HEK293 (cell line): Measurements from ENCODE around the gene CLNK.

Experiments used
- CTCF ChIA-PET: fragments of 350-600 bp; formaldehyde crosslinking; extraction: SDS; loops from one replicate; lab custom pipeline; 2021; ENCODE audit warnings: antibody characterized with exemption; lab: Yijun Ruan, JAX
- POLR2A ChIA-PET: fragments of 300-600 bp; formaldehyde crosslinking; extraction: SDS; loops from one replicate; lab custom pipeline; 2020; ENCODE audit warnings: antibody characterized with exemption, inconsistent platforms; lab: Yijun Ruan, JAX
- H3K27ac ChIP-seq: fragments of 200-500 bp; sonication (Bioruptor generic); 2 replicates; pipeline ENCODE4 v1.5.1; 2014; ENCODE audit warnings: low read depth, low read length, control low read depth, inconsistent platforms; ENCODE audit errors: extremely low read depth
- H3K36me3 ChIP-seq, 2 experiments: fragments of 200-500 bp in 1 of 2; sonication (Bioruptor generic) in 1 of 2; 1 replicate in 1 of 2; 2 replicates in 1 of 2; pipeline ENCODE4 v1.5.1; 2014 to 2017; ENCODE audit warnings: inconsistent platforms in 2 of 2, low read length in 2 of 2; ENCODE audit not compliant: control insufficient read depth in 2 of 2, insufficient read depth in 1 of 2
- H3K4me1 ChIP-seq: fragments of 200-500 bp; sonication (Bioruptor generic); 2 replicates; pipeline ENCODE4 v1.5.1; 2014; ENCODE audit warnings: mild to moderate bottlenecking, low read length, inconsistent platforms; ENCODE audit not compliant: control insufficient read depth, insufficient read depth
- H3K4me3 ChIP-seq: 2 replicates; pipeline ENCODE4 v1.5.1; 2011; ENCODE audit warnings: low read depth, mild to moderate bottlenecking, control low read depth, low read length, moderate library complexity
- H3K9me3 ChIP-seq: fragments of 200-500 bp; sonication (Bioruptor generic); 2 replicates; pipeline ENCODE4 v1.5.1; 2014; ENCODE audit warnings: low read depth, low read length, inconsistent platforms; ENCODE audit not compliant: control insufficient read depth, insufficient read depth
- FEZF1 ChIP-seq: fragments of 450-650 bp; formaldehyde crosslinking; IDR thresholded peaks from 2 replicates; pipeline ENCODE4 v1.5.1; 2016; ENCODE audit warnings: missing biosample characterization, missing genetic modification characterization
- SCRT2 ChIP-seq: fragments of 450-650 bp; formaldehyde crosslinking; IDR thresholded peaks from 2 replicates; pipeline ENCODE4 v1.5.1; 2016; ENCODE audit warnings: missing biosample characterization, missing genetic modification characterization
- ZBTB17 ChIP-seq: fragments of 450-650 bp; formaldehyde crosslinking; IDR thresholded peaks from 2 replicates; pipeline ENCODE4 v1.5.1; 2016; ENCODE audit warnings: missing biosample characterization, missing genetic modification characterization
- ZBTB20 ChIP-seq: fragments of 450-650 bp; formaldehyde crosslinking; IDR thresholded peaks from 2 replicates; pipeline ENCODE4 v1.5.1; 2016; ENCODE audit warnings: missing biosample characterization, missing genetic modification characterization
- ZFP69B ChIP-seq: fragments of 450-650 bp; formaldehyde crosslinking; IDR thresholded peaks from 2 replicates; pipeline ENCODE4 v1.5.1; 2016; ENCODE audit warnings: missing biosample characterization, missing genetic modification characterization
- ZNF114 ChIP-seq: fragments of 450-650 bp; formaldehyde crosslinking; IDR thresholded peaks from 2 replicates; pipeline ENCODE4 v1.5.0; 2017; ENCODE audit warnings: missing biosample characterization, missing genetic modification characterization
- ZNF121 ChIP-seq: fragments of 450-650 bp; formaldehyde crosslinking; IDR thresholded peaks from 2 replicates; pipeline ENCODE4 v1.5.1; 2016; ENCODE audit warnings: missing biosample characterization, missing genetic modification characterization
- ZNF433 ChIP-seq: fragments of 450-650 bp; formaldehyde crosslinking; IDR thresholded peaks from 2 replicates; pipeline ENCODE4 v1.5.1; 2016; ENCODE audit warnings: missing biosample characterization, missing genetic modification characterization, low read depth
- ZNF549 ChIP-seq: fragments of 450-650 bp; IDR thresholded peaks from 2 replicates; pipeline ENCODE4 v1.5.1; 2018; ENCODE audit warnings: missing biosample characterization, missing genetic modification characterization, mild to moderate bottlenecking, inconsistent platforms, moderate library complexity
- ZNF621 ChIP-seq: fragments of 450-650 bp; formaldehyde crosslinking; IDR thresholded peaks from 2 replicates; pipeline ENCODE4 v1.5.1; 2017; ENCODE audit warnings: missing biosample characterization, missing genetic modification characterization
- ZNF654 ChIP-seq: fragments of 450-650 bp; formaldehyde crosslinking; IDR thresholded peaks from 2 replicates; pipeline ENCODE4 v1.5.1; 2016; ENCODE audit warnings: low read depth, missing biosample characterization, missing genetic modification characterization
- ZNF776 ChIP-seq: fragments of 450-650 bp; formaldehyde crosslinking; IDR thresholded peaks from 2 replicates; pipeline ENCODE4 v1.5.0; 2017; ENCODE audit warnings: missing biosample characterization, missing genetic modification characterization, borderline replicate concordance
- TF ChIP-seq, protein P1 (sequence below): sonication (generic); formaldehyde crosslinking; IDR thresholded peaks from 2 replicates; pipeline ENCODE4 v1.8.1; 2022; ENCODE audit warnings: mild to moderate bottlenecking, moderate library complexity, missing genetic modification reagents
- TF ChIP-seq, protein P2 (sequence below): fragments of 450-650 bp; formaldehyde crosslinking; IDR thresholded peaks from 2 replicates; pipeline ENCODE4 v1.5.1; 2016; ENCODE audit warnings: missing biosample characterization, missing genetic modification characterization
- TF ChIP-seq, protein P3 (sequence below): fragments of 450-650 bp; formaldehyde crosslinking; IDR thresholded peaks from 2 replicates; pipeline ENCODE4 v1.5.1; 2017; ENCODE audit warnings: missing biosample characterization, missing genetic modification characterization

CLNK gene

DNA sequence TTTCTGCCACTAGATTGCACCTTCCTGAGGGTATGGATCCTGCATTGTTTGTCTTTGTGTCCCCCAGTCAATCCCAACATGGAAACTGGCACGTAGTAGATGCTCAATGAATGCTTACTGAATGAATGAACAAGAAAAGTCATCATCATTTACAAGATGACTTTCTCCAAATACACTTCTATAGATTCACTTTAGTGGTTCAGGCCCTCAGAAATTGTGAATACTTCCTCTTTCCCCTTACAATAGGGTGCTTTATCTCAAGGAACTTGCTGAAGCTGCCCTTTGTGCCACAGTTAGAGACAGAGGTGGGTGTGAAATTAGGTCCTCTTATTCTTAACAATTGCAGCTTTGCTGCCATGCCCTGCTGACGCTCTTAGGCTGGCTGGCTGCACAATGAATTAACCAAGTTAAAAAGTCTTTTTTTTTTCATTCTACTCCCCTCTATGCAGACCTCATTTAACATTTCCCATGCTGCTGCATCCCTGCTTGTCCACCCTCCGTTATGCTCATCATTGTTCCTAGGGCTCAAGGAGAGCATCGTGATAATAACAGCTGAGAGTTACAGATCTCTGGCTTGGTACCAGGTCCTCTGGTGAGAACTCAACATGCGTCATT, 119.3 kb downstream of the CLNK start:
- Histone ChIP-seq H3K36me3 (no peaks in the 10 kb centered on the region), H3K4me3 (no peak overlapping the region), H3K9me3 (no peaks in the 10 kb centered on the region), H3K4me1 (no peaks in the 10 kb centered on the region), H3K27ac (no peak overlapping the region)
- TF ChIP-seq ZNF121 (tag by site-specific recombination): no peak
- no peak for TF ChIP-seq ZNF549 (tag by site-specific recombination)
- TF ChIP-seq, protein P1, sequence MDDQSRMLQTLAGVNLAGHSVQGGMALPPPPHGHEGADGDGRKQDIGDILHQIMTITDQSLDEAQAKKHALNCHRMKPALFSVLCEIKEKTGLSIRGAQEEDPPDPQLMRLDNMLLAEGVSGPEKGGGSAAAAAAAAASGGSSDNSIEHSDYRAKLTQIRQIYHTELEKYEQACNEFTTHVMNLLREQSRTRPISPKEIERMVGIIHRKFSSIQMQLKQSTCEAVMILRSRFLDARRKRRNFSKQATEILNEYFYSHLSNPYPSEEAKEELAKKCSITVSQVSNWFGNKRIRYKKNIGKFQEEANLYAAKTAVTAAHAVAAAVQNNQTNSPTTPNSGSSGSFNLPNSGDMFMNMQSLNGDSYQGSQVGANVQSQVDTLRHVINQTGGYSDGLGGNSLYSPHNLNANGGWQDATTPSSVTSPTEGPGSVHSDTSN: no peak
- TF ChIP-seq ZNF114: no peak
- TF ChIP-seq SCRT2: no peak
- ChIA-PET CTCF (no interaction called here), POLR2A (no interaction called here)

GRCh38 chr4:10554694-10555093, 129.9 kb downstream of the CLNK start:
- CTCF ChIA-PET: interaction anchor here (0.7 to 1.6 kb wide), 7 partner anchors 18 to 657 kb away, joined by 3 to 5 read pairs (median 3); no protein-coding TSS in a partner anchor
- POLR2A ChIA-PET: no interaction called here
- H3K4me1 ChIP-seq: no peaks in the 10 kb centered on the region
- no peak overlapping the region for H3K27ac ChIP-seq
- H3K4me3 ChIP-seq: no peak overlapping the region
- TF ChIP-seq, protein P2, sequence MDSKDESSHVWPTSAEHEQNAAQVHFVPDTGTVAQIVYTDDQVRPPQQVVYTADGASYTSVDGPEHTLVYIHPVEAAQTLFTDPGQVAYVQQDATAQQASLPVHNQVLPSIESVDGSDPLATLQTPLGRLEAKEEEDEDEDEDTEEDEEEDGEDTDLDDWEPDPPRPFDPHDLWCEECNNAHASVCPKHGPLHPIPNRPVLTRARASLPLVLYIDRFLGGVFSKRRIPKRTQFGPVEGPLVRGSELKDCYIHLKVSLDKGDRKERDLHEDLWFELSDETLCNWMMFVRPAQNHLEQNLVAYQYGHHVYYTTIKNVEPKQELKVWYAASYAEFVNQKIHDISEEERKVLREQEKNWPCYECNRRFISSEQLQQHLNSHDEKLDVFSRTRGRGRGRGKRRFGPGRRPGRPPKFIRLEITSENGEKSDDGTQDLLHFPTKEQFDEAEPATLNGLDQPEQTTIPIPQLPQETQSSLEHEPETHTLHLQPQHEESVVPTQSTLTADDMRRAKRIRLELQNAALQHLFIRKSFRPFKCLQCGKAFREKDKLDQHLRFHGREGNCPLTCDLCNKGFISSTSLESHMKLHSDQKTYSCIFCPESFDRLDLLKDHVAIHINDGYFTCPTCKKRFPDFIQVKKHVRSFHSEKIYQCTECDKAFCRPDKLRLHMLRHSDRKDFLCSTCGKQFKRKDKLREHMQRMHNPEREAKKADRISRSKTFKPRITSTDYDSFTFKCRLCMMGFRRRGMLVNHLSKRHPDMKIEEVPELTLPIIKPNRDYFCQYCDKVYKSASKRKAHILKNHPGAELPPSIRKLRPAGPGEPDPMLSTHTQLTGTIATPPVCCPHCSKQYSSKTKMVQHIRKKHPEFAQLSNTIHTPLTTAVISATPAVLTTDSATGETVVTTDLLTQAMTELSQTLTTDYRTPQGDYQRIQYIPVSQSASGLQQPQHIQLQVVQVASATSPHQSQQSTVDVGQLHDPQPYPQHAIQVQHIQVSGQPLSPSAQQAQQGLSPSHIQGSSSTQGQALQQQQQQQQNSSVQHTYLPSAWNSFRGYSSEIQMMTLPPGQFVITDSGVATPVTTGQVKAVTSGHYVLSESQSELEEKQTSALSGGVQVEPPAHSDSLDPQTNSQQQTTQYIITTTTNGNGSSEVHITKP (tag by site-specific recombination): peak; percentile 78
- TF ChIP-seq, protein P3, sequence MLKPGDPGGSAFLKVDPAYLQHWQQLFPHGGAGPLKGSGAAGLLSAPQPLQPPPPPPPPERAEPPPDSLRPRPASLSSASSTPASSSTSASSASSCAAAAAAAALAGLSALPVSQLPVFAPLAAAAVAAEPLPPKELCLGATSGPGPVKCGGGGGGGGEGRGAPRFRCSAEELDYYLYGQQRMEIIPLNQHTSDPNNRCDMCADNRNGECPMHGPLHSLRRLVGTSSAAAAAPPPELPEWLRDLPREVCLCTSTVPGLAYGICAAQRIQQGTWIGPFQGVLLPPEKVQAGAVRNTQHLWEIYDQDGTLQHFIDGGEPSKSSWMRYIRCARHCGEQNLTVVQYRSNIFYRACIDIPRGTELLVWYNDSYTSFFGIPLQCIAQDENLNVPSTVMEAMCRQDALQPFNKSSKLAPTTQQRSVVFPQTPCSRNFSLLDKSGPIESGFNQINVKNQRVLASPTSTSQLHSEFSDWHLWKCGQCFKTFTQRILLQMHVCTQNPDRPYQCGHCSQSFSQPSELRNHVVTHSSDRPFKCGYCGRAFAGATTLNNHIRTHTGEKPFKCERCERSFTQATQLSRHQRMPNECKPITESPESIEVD: no peak
- no peak for TF ChIP-seq FEZF1 (tag by site-specific recombination)
- peak; percentile 45; the same call in 1 of the 2 replicates for TF ChIP-seq ZBTB17 (tag by site-specific recombination)
- TF ChIP-seq ZNF654: peak; percentile 84
- H3K36me3 ChIP-seq: no peaks in the 10 kb centered on the region
- H3K9me3 ChIP-seq: no peaks in the 10 kb centered on the region

DNA sequence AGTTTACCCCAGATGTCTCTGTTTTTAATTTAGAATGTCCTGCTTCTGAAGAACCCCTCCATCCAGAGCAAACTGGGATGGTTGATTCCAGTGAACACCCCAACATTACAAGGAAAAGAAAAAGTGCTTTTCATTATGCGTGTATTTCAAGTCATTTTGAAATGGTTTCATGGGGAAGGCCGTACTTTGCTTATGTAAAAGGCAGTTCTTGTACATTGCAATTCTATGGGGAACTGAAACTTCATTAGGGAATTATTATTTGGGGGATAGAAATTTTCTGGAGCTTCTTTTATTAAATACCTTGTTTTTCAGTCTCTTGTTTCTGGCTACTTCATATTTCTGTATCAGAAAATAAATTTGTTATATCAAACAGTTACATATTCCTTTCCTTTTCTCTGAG, 130.4 kb downstream of the CLNK start:
- Histone ChIP-seq H3K4me1 (no peaks in the 10 kb centered on the region), H3K27ac (no peak overlapping the region), H3K9me3 (no peaks in the 10 kb centered on the region), H3K36me3 (no peaks in the 10 kb centered on the region), H3K4me3 (no peak overlapping the region)
- POLR2A ChIA-PET: no interaction called here
- no peak for TF ChIP-seq ZNF776 (tag by site-specific recombination)
- TF ChIP-seq ZFP69B (tag by site-specific recombination): no peak
- TF ChIP-seq ZNF433: no peak
- no peak for TF ChIP-seq ZBTB20
- TF ChIP-seq ZNF114: no peak
- TF ChIP-seq ZNF621 (tag by site-specific recombination): no peak
- CTCF ChIA-PET: interaction anchor here (0.7 to 1.6 kb wide), 5 partner anchors 17 to 398 kb away, joined by 3 to 5 read pairs (median 3); no protein-coding TSS in a partner anchor
